ENCODE data around the gene FAM168A.

FAM168A gene

DNA sequence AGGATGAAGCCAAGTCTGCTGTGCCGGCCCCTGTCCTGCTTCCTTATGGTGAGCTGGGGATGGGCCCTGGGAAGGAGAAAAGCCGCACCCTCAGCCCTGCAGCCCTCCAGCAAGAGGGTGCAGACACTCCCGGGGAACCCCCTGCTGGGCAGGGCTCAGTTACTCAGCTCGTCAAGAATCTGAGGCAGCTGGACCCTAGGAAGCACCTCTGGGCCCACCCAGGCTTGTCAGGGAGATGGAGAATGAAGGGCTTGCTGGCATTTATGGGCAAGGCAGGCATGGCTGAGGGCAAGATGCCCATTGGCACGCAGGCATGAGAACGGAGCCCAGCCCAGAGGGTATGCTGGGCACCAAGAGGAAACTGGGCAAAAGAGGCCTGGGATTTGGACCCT lies 208.8 kb downstream of the FAM168A start:
- TF ChIP-seq, protein P1, sequence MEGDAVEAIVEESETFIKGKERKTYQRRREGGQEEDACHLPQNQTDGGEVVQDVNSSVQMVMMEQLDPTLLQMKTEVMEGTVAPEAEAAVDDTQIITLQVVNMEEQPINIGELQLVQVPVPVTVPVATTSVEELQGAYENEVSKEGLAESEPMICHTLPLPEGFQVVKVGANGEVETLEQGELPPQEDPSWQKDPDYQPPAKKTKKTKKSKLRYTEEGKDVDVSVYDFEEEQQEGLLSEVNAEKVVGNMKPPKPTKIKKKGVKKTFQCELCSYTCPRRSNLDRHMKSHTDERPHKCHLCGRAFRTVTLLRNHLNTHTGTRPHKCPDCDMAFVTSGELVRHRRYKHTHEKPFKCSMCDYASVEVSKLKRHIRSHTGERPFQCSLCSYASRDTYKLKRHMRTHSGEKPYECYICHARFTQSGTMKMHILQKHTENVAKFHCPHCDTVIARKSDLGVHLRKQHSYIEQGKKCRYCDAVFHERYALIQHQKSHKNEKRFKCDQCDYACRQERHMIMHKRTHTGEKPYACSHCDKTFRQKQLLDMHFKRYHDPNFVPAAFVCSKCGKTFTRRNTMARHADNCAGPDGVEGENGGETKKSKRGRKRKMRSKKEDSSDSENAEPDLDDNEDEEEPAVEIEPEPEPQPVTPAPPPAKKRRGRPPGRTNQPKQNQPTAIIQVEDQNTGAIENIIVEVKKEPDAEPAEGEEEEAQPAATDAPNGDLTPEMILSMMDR (IDR thresholded peaks at IDR 0.05; ENCODE audit: low read depth, low read length, missing control alignments) = no peak
- H3K27me3 ChIP-seq (replicated peaks) = no peaks in the 10 kb centered on the region
- H3K36me3 ChIP-seq (replicated peaks) = peaks cover 5% of the 10 kb centered on the region
- no peak overlapping the region for H3K27ac ChIP-seq
- no peak overlapping the region for H3K4me3 ChIP-seq (ENCODE audit: low read depth, low read length)
- peak; percentile 15 for DNase-seq
- in situ Hi-C loops (cut with HindIII; ENCODE audit: low pct_ligation_motif_present, low sequenced_read_pairs) = no loop called here

DNA sequence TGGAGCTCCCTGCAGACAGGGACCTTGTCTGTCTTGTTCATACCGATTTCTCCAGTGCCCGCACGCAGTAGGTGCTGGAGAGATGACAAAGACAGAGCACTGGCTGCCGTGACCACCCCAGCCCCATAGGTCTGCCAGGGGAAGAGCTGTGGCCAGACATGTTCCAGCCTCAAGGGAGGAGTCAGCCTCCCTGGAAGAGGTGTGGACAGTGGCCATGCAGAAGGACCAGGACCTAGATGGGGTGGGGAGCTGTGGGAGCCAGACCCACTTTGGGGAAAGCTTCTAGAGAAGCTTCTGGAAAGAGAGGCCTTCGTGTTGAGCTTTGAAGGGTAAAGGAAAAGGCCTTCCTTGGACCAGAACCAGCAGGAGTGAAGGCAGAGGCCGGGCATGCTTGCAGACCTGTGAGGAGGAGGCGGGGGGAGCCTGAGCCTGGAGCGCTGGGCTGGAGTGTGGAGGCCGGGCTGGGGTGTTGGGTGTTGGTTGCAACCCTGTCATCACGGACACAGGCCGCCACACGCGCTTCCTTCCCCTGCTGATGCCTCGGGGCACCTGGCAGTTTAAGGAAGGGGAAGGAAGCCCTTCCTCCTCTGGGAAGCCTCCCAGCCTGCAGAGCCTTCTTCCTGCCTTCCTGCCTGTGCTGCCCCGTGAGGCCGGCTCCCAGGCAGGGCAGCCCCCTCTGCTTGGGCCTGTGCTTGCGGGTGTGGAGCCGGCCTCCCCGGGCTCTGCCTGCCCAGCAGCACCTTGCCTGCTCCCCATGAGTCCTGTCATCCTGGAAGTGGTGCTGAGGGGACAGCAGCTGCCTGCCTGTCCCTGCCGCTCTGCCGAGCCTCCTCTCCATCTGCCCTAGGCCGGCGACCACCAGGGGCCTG lies 209.4 kb downstream of the FAM168A start:
- Histone ChIP-seq H3K27me3 (replicated peaks) (no peaks in the 10 kb centered on the region), H3K27ac (no peak overlapping the region), H3K36me3 (replicated peaks) (peaks cover 5% of the 10 kb centered on the region), H3K4me3 (ENCODE audit: low read depth, low read length) (no peak overlapping the region)
- in situ Hi-C loops (cut with HindIII; ENCODE audit: low pct_ligation_motif_present, low sequenced_read_pairs) = no loop called here
- DNase-seq = no peak
- TF ChIP-seq, protein P1 (IDR thresholded peaks at IDR 0.05; ENCODE audit: low read depth, low read length, missing control alignments) = no peak

DNA sequence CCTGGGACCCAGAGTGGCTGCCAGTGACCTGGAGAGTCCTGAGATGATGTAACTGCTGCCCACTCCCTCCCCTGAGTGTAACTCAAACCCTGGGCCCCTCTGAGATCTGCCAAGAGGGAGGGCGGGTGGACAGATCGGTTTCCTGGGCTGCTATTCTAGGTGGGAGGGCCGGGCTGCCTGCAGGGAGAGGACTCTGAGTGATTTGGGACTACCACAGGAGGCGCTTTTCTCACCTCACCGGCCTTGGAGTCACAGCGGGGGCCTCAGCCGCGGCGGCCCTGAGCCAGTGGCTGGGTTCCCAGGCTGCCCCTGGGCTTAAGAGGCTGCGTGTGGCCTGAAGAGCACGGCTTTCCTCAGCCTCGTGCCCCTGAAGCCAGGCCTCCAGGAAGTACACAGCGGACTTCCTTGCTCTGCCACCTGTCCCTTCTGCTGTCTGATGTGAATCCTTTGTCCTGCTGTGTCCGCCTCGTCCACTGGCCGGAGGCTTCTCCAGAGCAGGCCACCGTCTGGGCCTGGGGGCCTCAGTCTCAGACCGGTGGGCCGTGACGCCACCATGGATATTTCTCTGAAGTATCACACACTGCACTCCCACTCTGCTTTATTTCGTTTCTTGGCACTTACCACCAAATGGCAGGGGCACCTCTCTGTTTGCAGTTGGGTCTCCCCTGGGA lies 210.2 kb downstream of the FAM168A start:
- TF ChIP-seq, protein P1 (IDR thresholded peaks at IDR 0.05; ENCODE audit: low read depth, low read length, missing control alignments) = no peak
- Histone ChIP-seq H3K27me3 (replicated peaks) (no peaks in the 10 kb centered on the region), H3K4me3 (ENCODE audit: low read depth, low read length) (no peak overlapping the region), H3K36me3 (replicated peaks) (peaks cover 5% of the 10 kb centered on the region), H3K27ac (no peak overlapping the region)
- DNase-seq = no peak
- in situ Hi-C loops (cut with HindIII; ENCODE audit: low pct_ligation_motif_present, low sequenced_read_pairs) = no loop called here

DNA sequence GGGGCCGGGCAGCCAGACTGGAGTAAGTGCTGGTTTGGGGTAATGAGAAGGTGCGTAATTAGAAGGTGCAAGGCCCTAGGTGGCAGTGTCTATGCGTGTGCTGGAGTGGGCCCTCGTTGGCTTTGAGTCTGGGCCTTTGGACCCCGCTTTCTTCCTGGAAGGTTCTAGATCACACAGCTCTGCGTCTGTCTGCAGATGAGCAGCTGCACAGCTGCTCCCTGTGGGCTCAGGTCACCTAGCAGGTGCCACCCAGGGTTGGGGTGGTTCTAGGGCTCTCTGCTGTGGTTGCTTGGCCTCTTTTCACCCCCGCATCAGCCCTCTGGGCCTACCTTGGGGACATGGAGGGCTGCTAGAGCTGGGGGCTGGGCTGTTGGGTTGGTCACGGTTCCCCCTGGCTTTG lies 211.4 kb downstream of the FAM168A start:
- H3K36me3 ChIP-seq (replicated peaks) = no peaks in the 10 kb centered on the region
- in situ Hi-C loops (cut with HindIII; ENCODE audit: low pct_ligation_motif_present, low sequenced_read_pairs) = no loop called here
- DNase-seq = no peak
- TF ChIP-seq, protein P1 (IDR thresholded peaks at IDR 0.05; ENCODE audit: low read depth, low read length, missing control alignments) = no peak
- H3K4me3 ChIP-seq (ENCODE audit: low read depth, low read length) = no peak overlapping the region
- H3K27ac ChIP-seq = no peak overlapping the region
- no peaks in the 10 kb centered on the region for H3K27me3 ChIP-seq (replicated peaks)

DNA sequence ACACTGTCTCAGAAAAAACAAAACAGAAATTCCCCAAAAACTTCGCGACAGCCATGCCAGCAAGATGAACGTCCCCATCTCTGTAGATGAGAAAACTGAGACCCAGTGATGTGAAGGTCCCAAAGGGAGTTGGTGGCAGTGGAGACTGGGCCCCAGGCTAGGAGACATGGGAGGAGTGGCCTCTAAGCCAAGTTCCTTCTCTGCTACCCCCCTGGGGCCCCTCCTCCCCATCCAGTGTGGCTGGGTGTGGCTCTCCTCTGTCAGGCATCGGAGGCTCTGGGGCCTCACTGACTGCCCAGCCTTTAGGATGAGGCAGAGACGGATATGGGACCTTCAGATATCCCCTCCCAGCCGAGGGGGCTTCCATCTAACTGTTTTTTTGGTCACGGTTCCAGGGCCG lies 211.9 kb downstream of the FAM168A start:
- Histone ChIP-seq H3K27ac (no peak overlapping the region), H3K36me3 (replicated peaks) (no peaks in the 10 kb centered on the region), H3K27me3 (replicated peaks) (no peaks in the 10 kb centered on the region), H3K4me3 (ENCODE audit: low read depth, low read length) (no peak overlapping the region)
- DNase-seq = no peak
- TF ChIP-seq, protein P1 (IDR thresholded peaks at IDR 0.05; ENCODE audit: low read depth, low read length, missing control alignments) = no peak
- in situ Hi-C loops (cut with HindIII; ENCODE audit: low pct_ligation_motif_present, low sequenced_read_pairs) = no loop called here

Measured in brain microvascular endothelial cell (primary cell).